NT2/D1 (cell line): ENCODE measurements around the gene RAB39B.

ENCODE experiments used
- DNase-seq: peaks from one replicate; pipeline ENCODE4 v3.0.0-alpha.2; 2011; ENCODE audit warnings: low read depth, low spot score
- H3K27me3 ChIP-seq: 2 replicates; pipeline ENCODE4 v1.6.0; 2011; ENCODE audit warnings: mild to moderate bottlenecking; ENCODE audit not compliant: insufficient read length, insufficient read depth
- H3K36me3 ChIP-seq: 2 replicates; pipeline ENCODE4 v1.6.1; 2011; ENCODE audit warnings: mild to moderate bottlenecking, low read length, mixed read lengths; ENCODE audit not compliant: insufficient read depth, insufficient read length
- H3K4me1 ChIP-seq: 2 replicates; pipeline ENCODE4 v1.5.1; 2011; ENCODE audit not compliant: insufficient read depth, insufficient read length
- H3K4me3 ChIP-seq: 2 replicates; pipeline ENCODE4 v1.5.1; 2011; ENCODE audit warnings: low read depth; ENCODE audit not compliant: insufficient read length
- H3K9ac ChIP-seq: 2 replicates; pipeline ENCODE4 v1.6.0; 2011; ENCODE audit warnings: low read depth; ENCODE audit not compliant: insufficient read length
- H3K9me3 ChIP-seq: 2 replicates; pipeline ENCODE4 v1.5.1; 2011; ENCODE audit warnings: mild to moderate bottlenecking, low read length; ENCODE audit not compliant: insufficient read depth
- SUZ12 ChIP-seq: IDR thresholded peaks from 2 replicates; pipeline ENCODE4 v1.6.1; 2011; ENCODE audit not compliant: insufficient read length, insufficient read depth; ENCODE audit errors: extremely low read depth
- YY1 ChIP-seq: IDR thresholded peaks from 2 replicates; pipeline ENCODE4 v1.6.1; 2011; ENCODE audit not compliant: insufficient read length, insufficient read depth
- ZNF274 ChIP-seq: IDR thresholded peaks from 2 replicates; pipeline ENCODE4 v1.6.1; 2011; ENCODE audit warnings: mild to moderate bottlenecking, low read depth, low read length

The RAB39B gene

GRCh38 chrX:155215443-155216178, 48.7 kb downstream of the RAB39B start:
- Histone ChIP-seq H3K4me3 (peak overlapping the region; percentile 42), H3K9ac (peak overlapping the region; percentile 64), H3K9me3 (no peaks in the 10 kb centered on the region), H3K27me3 (no peaks in the 10 kb centered on the region), H3K4me1 (no peaks in the 10 kb centered on the region), H3K36me3 (peaks cover 6% of the 10 kb centered on the region)
- TF ChIP-seq YY1 = no peak
- no peak for TF ChIP-seq SUZ12
- TF ChIP-seq ZNF274 = no peak
- DNase-seq = no peak

- H3K4me1 ChIP-seq = no peaks in the 10 kb centered on the region
- no peaks in the 10 kb centered on the region for H3K9me3 ChIP-seq
- no peak overlapping the region for H3K9ac ChIP-seq
- H3K36me3 ChIP-seq = no peaks in the 10 kb centered on the region
- DNase-seq = no peak
- no peak for TF ChIP-seq SUZ12
- no peaks in the 10 kb centered on the region for H3K27me3 ChIP-seq
- H3K4me3 ChIP-seq = no peak overlapping the region
Observed at GRCh38 chrX:155213731-155214130, 50.6 kb downstream of the RAB39B start.

- Histone ChIP-seq H3K9me3 (no peaks in the 10 kb centered on the region), H3K9ac (no peak overlapping the region), H3K4me3 (no peak overlapping the region), H3K36me3 (no peaks in the 10 kb centered on the region), H3K4me1 (no peaks in the 10 kb centered on the region), H3K27me3 (no peaks in the 10 kb centered on the region)
- DNase-seq = no peak
- TF ChIP-seq YY1 (no peak), SUZ12 (no peak), ZNF274 (no peak)
Observed at GRCh38 chrX:155211208-155211607, 53.1 kb downstream of the RAB39B start.
